CD4-positive, alpha-beta T cell treated with Interleukin-2 at 100 ng/mL for 4 hours (primary cell): ENCODE data around the gene NRM.
"Not testable (repeated sequence)": the region's sequence is repeated elsewhere in the genome, so short reads cannot be mapped to it uniquely, and the experiment has no call there.

Experiments
- DNase-seq: peaks from one replicate; pipeline ENCODE4 v3.0.0-alpha.2; 2020; ENCODE audit warnings: low spot score

NRM gene

DNA sequence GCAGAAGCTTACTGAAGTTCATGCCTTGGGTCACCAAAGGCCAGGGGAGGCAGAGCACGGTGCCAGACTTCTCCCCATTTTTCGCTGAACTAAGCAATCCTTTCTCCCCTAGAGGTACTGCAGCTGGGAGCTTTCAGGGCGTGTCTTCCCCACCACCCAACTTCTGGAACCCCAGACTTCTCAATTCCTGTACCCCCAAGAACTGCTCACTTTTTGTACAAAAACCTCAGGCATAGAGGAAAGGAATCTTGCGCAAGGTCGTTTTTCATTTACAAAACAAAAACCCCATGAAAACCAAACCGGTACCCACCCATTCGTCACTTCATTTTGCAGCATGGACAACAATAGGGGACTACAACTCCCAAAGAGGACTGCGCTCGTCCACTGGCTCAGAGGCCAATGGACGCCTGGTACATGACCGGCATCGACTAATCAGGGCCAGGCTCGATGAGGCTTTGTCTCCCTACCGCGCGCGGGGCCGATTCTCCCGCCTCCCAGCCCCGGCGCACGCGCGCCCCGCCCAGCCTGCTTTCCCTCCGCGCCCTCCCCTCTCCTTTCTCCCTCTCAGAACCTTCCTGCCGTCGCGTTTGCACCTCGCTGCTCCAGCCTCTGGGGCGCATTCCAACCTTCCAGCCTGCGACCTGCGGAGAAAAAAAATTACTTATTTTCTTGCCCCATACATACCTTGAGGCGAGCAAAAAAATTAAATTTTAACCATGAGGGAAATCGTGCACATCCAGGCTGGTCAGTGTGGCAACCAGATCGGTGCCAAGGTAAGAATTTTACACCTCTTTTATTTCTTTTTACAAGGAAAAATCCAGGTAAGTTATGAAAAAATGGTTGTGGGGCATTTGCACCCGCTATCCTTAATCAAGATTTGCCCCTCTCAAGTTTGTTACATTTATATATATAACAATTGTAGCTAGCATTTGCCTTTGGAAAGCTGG is 29.3 kb upstream of the NRM start, which contains the start of gene TUBB:
TSS of gene TUBB (plus strand) at position 562 of the 947 bp plus-strand sequence. CDS start at position 717, 155 bp downstream.
- peak; percentile 97 for DNase-seq

DNA sequence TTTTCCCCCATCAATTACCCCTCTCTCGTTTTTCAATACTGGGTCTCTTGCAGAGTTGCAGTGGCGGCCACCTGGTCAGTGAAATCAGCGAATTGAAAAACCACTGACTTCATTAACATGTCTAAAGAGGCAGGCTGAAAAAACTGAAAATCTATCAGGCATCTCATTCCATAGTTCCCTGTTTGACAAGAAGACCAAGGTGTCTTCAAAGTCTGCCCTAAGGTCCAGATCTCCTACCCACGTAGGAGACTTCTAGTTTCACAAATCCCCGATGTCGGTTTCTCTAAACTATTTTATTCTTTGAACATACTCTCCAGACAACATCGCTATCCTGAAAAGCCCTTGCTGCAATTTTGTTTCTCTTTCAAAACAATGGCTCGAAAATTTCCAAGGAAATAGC is 28.6 kb upstream of the NRM start:
- no peak for DNase-seq

DNA sequence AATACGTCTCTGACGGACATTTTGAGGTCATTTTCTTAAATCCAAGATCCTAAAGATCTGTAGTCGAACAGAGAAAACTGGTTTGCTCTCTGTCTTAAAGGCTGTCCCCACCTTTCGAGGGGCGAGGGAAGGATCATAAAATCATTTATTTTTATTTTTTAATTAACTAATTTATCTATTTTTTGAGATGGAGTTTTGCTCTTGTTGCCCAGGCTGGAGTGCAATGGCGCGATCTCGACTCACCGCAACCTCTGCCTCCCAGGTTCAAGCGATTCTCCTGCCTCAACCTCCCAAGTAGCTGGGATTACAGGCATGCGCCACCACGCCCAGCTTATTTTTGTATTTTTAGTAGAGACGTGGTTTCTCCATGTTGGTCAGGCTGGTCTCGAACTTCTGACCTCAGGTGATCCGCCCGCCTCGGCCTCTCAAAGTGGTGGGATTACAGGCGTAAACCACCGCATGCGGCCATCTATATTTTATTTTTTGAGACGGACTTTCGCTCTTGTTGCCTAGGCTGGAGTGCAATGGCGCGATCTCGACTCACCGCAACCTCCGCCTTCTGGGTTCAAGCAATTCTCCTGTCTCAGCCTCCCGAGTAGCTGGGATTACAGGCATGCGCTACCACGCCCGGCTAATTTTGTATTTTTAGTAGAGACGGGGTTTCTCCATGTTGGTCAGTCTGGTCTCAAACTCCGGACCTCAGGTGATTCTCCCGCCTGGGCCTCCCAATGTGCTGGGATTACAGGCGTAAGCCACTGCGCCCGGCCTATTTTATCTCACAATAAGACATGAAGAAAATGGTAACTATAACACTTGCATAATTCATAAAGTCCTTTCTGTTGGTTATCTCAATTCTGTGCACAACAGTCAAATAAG is 27.3 kb upstream of the NRM start:
- DNase-seq = not testable (repeated sequence)

DNA sequence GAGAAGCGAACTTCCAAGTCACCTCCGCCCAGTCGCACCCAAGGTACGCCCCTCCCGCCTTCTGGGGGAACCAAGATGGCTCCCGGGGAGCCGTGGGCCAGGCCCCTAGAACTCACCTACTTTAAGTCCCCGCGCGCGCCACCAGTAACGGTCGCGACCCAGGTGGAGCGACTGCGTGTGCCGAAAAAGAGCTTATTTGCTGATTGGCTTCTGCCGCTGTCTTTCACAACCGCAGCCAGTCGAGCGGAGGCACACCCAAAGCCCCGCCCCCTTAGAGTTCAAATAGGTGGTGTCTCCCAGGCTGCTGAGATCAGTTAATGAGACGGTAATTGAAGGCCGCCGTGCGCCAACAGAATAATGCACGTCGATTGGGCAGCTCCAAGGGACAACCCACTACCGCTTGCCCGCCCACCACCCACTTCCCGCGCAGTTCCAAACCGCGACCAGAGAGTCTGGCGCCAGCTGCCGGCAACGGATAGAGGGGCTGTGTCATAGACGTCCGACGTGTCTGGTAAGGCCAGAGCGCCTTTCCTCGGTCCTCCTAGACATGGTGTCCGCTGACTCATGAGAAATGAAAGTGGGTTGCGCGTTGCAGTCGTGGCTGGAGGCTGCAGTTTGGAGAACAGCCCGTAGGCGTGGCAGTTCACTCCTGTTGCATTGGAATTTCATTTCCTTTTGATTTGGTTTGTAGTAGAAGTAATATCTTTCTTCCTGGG is 26.5 kb upstream of the NRM start, which contains the start of gene MDC1:
TSS of gene MDC1 (minus strand) at position 153 of the 716 bp plus-strand sequence. CDS start 2,106 bp downstream, outside the sequence.
- DNase-seq = peak; percentile 100

DNA sequence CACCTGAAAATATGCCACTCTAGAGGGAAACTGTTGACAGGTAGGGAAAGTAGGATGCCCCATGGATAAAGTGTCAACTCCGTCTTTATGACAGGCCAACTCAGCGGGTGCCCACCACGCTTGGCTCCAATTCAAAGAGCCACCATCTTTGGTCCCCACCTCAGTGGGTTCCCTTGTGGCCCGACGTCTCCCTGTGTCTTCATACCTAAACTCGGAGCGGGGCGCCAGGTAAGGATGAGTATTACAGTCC is 26.0 kb upstream of the NRM start:
- DNase-seq = no peak

DNA sequence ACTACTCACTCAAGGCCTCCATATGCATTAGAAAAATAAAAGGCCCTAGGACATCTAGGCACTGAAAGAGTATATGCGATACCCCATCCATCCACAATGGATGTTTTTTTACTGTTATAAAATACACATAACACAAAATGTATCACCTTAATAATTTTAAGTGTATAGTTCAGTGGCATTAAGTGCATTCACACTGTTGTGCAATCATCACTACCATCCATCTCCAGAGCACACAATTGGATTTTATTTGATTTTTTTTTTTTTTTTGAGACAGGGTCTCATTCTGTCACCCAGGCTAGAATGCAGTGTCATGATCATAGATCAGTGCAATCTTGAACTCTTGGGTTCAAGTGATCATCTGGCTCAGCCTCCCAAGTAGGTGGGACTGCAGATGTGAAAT is 23.5 kb upstream of the NRM start:
- DNase-seq = no peak

DNA sequence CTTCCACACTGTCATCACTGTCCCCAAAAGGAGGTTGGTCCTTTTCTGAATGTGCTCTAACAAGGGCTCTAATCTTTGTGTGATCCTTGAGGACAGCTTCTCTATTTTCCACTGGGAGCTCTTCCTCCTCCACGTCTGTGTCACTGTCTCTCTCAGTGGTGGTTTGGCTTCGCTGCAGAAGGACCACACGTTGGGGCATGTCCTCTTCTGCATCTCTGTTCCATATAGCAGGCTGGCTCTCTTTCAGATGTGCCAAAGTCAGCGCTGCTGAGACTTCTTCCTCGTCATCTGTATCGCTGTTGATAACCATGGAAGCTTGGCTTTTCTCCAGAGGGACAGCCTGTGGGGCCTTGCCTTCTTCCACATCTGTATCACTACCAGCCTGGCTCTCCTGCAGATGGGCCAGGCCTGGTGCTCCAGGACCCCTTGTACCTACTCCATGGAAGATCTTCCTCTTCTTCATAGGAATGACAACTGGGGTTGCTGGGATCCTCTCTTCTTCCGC is 21.7 kb upstream of the NRM start:
- DNase-seq = no peak

DNA sequence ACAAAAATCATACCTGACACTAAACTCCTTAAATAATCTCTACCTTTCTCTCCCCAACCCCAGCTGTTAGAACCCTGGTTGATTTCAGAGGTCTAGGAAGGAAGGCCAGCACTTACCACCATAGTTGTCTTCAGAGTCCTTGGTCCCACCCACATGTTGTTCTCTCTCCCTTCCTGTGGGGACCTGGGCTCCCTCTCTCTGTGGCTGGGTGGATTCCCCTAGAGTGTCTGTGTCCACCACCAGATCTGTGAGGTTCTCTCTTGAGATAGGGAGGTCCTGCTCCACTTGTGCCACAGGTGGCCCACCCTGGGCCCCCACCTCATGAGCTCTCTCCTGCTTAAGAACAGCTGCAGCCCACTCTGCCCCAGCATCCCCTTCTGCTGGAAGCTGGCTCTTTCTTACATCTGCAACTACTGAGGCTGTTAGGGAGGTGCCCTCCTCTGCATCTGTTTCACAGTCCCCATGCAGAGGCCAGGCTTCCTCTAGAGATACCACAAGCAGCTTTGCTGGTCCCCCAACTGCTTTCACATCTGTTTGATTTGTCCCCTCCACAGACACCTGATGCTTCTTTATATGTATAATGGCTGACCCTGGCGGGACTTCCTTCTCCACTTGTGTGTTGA is 21.1 kb upstream of the NRM start:
- no peak for DNase-seq

DNA sequence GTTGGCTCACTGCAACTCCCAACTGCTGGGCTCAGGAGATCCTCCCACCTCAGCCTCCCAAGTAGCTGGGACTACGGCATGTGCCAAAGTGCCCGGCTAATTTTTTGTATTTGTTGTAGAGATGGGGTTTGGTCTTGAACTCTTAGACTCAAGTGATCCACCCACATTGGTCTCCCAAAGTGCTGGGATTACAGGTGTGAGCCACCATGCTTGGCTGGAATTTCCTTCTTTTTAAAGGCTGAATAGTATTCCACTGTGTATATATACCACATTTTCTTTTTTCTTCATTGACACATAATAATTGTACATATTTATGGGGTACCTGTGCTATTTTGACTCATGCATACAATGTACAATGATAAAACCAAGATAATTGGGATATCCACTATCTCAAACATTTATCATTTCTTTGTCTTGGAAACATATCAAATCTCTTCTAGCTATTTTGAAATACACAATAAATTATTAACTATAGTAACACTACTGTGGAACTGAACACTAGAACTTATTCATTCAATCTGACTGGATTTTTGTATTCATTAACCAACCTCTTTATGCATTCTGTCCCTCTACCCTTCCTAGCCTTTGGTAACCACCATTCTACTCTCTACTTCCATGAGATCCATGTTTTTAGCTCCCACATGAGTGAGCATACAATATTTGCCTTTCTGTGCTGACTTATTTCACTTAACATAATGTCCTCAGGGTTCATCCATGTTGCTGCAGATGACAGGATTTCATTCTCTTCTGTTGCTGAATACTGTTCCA is 18.5 kb upstream of the NRM start:
- DNase-seq = no peak

DNA sequence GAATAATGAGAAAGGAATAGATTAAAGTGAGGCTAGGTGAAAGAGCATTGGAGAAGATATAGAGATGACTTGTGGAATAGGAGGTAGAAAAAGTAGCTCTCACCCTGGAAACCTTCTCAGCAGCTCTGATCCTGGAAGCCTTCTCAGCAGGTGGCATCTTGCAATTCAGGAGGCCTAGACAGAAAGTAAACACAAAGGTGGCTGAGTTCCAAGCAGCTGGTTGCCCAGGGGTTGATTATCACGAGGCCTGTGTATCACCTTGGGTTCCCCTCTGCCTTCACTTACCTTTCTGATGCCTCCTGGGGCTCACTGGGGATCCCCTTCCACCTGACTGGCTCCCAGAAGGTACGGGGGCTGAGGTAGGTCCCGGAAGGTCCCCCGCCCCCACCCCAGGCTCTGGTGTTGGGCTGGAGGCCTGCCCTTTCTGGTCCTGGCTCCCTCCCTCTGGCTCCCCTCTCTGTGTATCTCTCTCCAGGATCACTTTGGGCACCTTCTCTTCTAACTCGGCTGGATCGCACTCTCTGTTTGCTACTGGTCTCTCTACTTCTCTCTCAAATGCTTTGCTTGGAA is 16.6 kb upstream of the NRM start:
- no peak for DNase-seq

DNA sequence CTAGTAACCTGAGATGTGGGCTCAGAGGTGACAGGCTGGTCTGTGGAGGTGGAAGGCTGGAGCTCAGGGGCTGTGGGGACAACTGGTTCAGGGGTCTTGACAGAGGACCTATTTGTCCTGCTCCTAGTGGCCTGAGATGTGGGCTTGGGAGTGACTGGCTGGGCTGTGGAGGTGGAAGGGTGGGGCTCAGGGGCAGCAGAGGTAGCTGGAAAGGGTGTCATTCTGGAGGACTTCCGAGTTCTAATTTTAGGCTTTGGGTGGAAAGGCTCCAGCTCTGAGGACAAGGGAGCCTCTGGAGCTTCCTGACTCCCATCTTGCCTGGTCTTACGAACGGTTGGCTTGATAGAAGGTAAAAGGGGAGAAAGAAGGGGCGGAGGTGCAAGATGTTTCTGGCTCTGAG is 14.8 kb upstream of the NRM start:
- DNase-seq = no peak

DNA sequence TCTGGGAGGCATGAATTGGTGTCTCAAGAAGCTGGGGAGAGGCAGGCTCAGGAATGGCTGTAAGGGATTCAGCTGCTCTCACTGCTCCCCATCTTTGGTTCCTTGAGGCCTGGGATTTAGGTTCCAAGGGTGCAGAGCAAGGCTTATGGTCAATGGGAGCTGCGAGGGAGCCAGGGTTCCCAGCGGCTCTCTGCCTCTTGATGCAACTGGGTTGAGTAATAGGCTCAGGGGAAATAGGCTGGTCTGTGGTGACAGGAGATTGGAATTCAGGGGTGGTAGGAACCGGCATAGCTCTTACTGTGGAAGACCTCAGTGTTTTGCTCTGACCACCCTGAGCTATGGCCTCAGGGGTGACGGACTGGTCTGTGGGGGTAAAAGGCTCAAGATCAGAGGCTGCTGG is 13.0 kb upstream of the NRM start:
- DNase-seq = no peak

DNA sequence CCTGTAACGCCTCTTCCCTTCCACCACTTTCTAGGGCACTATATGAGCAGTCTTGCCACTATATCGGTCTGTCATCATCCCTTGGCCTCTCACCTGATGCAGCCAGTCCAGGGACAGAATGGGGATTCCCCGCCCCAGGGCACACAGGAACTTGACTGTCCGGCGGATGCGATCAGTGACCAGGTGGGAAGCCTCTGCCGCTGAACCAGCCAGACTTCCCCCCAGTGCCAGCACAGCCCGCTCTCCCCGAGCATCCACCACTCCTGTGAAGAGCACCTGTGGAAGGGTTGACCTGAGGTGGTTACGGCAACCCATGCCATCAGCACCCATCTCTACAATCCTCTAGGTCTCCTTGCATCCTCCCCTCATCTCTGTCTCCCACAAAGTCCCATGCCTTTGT is 12.2 kb upstream of the NRM start:
- no peak for DNase-seq

DNA sequence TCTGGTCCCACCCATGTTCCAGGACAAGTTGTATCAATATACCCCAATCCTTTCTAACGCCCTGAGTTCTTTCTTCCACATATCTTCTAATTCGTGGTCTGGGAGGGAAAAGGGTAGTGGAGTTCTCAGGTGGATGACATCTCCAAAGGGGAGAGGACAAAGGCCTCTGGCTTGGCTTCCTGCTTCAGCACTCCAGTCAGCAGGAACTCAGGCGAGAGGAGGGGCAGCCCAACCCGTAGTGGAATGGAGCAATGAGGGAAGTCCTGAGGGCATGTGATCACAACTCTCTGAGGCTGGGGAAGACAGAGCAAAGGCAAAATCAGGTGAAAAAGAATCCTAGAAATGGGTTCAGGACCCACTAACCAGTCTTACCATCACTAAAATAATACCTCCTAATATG is 9.6 kb upstream of the NRM start:
- no peak for DNase-seq

DNA sequence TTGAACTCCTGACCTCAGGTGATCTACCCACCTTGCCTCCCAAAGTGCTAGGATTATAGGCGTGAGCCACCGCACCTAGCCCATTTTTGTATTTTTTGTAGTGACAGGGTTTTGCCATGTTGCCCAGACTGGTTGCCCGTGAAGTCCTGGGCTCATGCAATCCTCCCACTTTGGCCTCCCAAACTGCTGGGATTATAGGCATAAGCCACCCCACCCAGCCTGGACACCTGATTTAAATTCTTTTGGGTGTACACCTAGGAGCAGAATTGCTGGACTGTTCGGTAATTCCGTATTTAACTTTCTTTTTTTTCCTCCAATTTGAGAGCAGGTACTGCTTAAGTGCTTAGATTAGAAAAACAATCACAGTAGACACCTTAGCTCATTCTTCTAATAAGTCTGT is 5.6 kb upstream of the NRM start:
- no peak for DNase-seq

DNA sequence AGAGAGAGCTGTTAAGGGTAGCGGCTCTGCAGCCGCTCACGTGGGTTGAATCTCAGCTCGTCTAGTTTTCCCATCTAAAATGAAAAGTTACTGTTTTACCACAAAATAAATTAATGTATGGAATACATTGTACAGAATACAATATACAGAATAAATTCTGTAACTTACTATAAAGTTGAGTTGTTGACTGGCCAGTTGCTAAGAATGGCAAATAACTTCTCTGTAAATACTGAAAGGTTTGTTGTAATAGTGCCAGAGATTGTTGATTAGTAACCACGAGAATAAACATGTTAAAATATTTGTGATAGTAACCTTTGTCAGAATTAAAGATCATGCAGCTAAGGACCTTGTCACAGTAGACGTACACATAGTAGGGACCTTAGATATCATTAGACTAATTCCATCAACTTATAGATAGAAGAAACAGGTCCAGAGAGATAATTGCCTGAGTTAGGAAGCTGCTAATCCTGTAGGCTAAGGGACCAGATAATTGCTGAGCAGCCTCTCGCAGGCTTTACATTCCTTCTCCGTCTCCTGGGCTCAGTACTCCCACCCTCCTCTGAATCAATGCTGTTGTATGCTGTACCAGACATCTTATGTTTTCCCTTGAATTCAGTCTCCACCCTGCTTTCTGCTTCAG is 544 bp upstream of the NRM start:
- no peak for DNase-seq

DNA sequence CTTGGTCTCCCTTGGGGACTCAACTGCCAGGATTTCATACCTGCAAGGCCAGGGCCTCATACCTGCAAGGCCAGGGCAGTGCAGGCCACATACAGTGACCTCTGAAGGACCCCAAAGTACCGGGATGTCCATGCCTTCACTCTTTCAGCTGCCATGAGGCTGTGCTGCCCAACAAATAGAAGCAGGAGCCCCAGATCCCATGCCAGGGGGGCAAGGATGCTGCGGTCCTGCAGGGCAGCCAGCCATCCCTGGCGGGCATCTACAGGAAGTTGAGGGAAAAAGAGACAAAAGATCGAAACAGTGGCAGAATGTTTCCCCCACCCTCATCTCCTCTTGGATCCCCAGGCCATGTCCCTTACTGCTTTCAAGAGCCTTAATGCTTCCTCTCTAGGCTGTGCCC is 799 bp downstream of the NRM start:
- DNase-seq = no peak

DNA sequence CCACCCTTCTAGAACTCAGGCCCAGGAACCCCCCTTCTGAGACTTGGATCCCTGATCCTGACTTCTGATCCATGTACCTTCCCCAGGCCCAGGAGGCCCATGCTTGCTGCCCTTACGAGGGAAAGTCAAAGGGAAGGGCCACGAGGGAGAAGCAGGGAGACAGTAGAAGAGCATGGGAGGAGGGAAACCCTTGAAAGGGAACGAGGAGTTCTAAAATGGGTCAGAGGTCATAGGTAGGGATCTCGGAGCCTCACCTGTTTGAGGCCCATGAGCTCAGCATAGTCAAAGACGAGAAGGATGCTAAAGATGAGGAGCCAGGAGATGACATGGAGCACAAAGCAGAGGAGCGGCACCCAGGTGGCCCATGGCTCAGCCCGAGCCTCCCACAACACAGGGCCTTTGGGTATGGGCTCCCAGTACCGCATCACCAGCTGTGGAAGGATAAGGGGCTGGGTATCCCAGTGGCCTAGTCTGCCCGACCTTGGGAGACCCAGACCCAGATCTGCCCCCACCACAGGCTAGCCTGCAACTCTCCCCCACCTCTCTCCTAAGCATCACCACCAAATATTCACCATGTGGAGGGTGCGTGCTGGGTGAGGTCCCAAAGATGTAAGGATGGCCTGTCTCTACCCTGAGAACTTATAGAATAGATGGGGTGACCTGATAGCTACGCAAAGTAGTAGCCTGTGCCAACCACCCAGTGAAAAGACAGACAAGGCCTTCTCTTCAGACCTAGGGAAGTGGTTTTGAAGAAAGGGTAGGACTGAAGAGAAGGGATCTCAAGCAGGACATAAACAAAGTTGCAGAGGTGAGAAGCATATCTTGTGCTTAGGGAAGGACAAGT is 1.5 kb downstream of the NRM start:
- DNase-seq = no peak

DNA sequence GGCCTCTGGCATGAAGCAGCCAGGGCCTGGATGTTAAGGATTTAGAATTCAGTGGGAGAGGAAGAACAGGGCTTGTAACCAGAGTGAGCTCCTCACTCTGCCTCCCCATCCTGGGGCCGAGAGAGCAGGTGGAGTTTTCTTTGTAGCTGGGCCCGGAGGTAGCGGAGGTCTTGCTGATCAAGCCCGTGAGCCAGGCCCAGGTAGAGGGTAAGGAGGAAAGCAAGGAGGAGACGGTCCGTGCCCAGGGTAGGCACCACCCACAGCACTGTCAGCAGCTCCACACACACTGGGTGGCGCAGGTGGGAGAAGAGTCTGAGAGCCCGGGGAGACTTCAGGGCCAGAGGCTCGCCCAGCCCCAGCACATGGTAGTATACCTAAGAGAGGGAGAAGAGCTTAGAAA is 2.2 kb downstream of the NRM start:
- no peak for DNase-seq
